RWPE2 (cell line): ENCODE results near the gene MYO1D.

Experiments
- ATAC-seq: fragments of 200-7000 bp; cut with Tn5 transposase; 3 replicates; pipeline ENCODE4 v1.9.1; 2021; ENCODE audit warnings: low read depth
- DNase-seq: peaks from one replicate; pipeline ENCODE4 v3.0.0-alpha.2; 2020; ENCODE audit warnings: low spot score
- H3K27ac ChIP-seq: fragments of 450-650 bp; 2 replicates; pipeline ENCODE4 v1.5.1; 2017; ENCODE audit warnings: mild to moderate bottlenecking; ENCODE audit not compliant: poor library complexity, severe bottlenecking
- H3K27me3 ChIP-seq: fragments of 250-450 bp; sonication (Bioruptor Pico); 2 replicates; pipeline ENCODE4 v1.5.1; 2021; ENCODE audit warnings: mild to moderate bottlenecking, moderate library complexity; ENCODE audit not compliant: insufficient read depth, poor library complexity, severe bottlenecking
- H3K36me3 ChIP-seq: fragments of 250-450 bp; sonication (Bioruptor Pico); 2 replicates; pipeline ENCODE4 v1.5.1; 2020; ENCODE audit warnings: low read depth, mild to moderate bottlenecking, moderate library complexity
- H3K4me1 ChIP-seq: fragments of 250-450 bp; sonication (Bioruptor Pico); 2 replicates; pipeline ENCODE4 v1.5.1; 2021; ENCODE audit warnings: mild to moderate bottlenecking, moderate library complexity; ENCODE audit not compliant: insufficient read depth, poor library complexity, severe bottlenecking
- H3K4me3 ChIP-seq: fragments of 250-450 bp; sonication (Bioruptor Pico); 2 replicates; pipeline ENCODE4 v1.5.1; 2021; ENCODE audit warnings: mild to moderate bottlenecking, moderate library complexity; ENCODE audit not compliant: severe bottlenecking
- H3K9me3 ChIP-seq: fragments of 250-450 bp; sonication (Bioruptor Pico); 2 replicates; pipeline ENCODE4 v1.5.1; 2021; ENCODE audit warnings: mild to moderate bottlenecking, moderate library complexity; ENCODE audit not compliant: severe bottlenecking
- CTCF ChIP-seq: fragments of 450-650 bp; IDR thresholded peaks from one replicate; pipeline ENCODE4 v1.5.1; 2017; ENCODE audit warnings: mild to moderate bottlenecking, moderate library complexity; ENCODE audit not compliant: poor library complexity, severe bottlenecking

Gene MYO1D

GRCh38 chr17:32913593-32913992 lies 36.7 kb upstream of the MYO1D start:
- TF ChIP-seq CTCF, result no peak
- Histone ChIP-seq H3K4me1 (no peaks in the 10 kb centered on the region), H3K4me3 (no peak overlapping the region), H3K27me3 (no peaks in the 10 kb centered on the region), H3K36me3 (no peaks in the 10 kb centered on the region), H3K27ac (no peak overlapping the region), H3K9me3 (no peaks in the 10 kb centered on the region)
- ATAC-seq (no peak), DNase-seq (no peak)

- H3K27ac ChIP-seq, result no peak overlapping the region
- H3K9me3 ChIP-seq, result no peaks in the 10 kb centered on the region
- no peaks in the 10 kb centered on the region for H3K27me3 ChIP-seq
- H3K4me3 ChIP-seq, result no peak overlapping the region
- H3K4me1 ChIP-seq, result no peaks in the 10 kb centered on the region
- TF ChIP-seq CTCF, result no peak
- ATAC-seq (peak; percentile 66), DNase-seq (no peak)
- no peaks in the 10 kb centered on the region for H3K36me3 ChIP-seq
Observed at GRCh38 chr17:32912218-32912897, 35.4 kb upstream of the MYO1D start.

- Histone ChIP-seq H3K36me3 (no peaks in the 10 kb centered on the region), H3K27ac (no peak overlapping the region), H3K9me3 (no peaks in the 10 kb centered on the region), H3K4me1 (no peaks in the 10 kb centered on the region), H3K4me3 (no peak overlapping the region), H3K27me3 (no peaks in the 10 kb centered on the region)
- ATAC-seq (no peak), DNase-seq (no peak)
- no peak for TF ChIP-seq CTCF
Observed at GRCh38 chr17:32910769-32911168, 33.8 kb upstream of the MYO1D start.

- TF ChIP-seq CTCF, result peak; percentile 80
- DNase-seq (no peak), ATAC-seq (peak; percentile 78)
- Histone ChIP-seq H3K27ac (no peak overlapping the region), H3K4me1 (no peaks in the 10 kb centered on the region), H3K36me3 (no peaks in the 10 kb centered on the region), H3K27me3 (no peaks in the 10 kb centered on the region), H3K4me3 (no peak overlapping the region), H3K9me3 (no peaks in the 10 kb centered on the region)
Observed at GRCh38 chr17:32909787-32910369, 33.0 kb upstream of the MYO1D start.

- no peak for TF ChIP-seq CTCF
- no peak overlapping the region for H3K27ac ChIP-seq
- H3K27me3 ChIP-seq, result no peaks in the 10 kb centered on the region
- H3K4me3 ChIP-seq, result no peak overlapping the region
- DNase-seq, result no peak
- ATAC-seq, result no peak
- no peaks in the 10 kb centered on the region for H3K4me1 ChIP-seq
- no peaks in the 10 kb centered on the region for H3K36me3 ChIP-seq
- H3K9me3 ChIP-seq, result no peaks in the 10 kb centered on the region
Observed at GRCh38 chr17:32907583-32907982, 30.7 kb upstream of the MYO1D start.
